ENCODE results near the gene VGF. TPM values are rescaled to one million over a fixed set of nuclear protein-coding genes. Genes with fewer than 3 reads are reported as not detected.
"Not testable (repeated sequence)": the region's sequence is repeated elsewhere in the genome, so short reads cannot be mapped to it uniquely, and the experiment has no call there.

Gene VGF
- polyA plus RNA-seq, 1 donor (not counting 4 experiments of a cell fraction or from before 2014, with no cell fraction given), result 0.04 TPM

DNA sequence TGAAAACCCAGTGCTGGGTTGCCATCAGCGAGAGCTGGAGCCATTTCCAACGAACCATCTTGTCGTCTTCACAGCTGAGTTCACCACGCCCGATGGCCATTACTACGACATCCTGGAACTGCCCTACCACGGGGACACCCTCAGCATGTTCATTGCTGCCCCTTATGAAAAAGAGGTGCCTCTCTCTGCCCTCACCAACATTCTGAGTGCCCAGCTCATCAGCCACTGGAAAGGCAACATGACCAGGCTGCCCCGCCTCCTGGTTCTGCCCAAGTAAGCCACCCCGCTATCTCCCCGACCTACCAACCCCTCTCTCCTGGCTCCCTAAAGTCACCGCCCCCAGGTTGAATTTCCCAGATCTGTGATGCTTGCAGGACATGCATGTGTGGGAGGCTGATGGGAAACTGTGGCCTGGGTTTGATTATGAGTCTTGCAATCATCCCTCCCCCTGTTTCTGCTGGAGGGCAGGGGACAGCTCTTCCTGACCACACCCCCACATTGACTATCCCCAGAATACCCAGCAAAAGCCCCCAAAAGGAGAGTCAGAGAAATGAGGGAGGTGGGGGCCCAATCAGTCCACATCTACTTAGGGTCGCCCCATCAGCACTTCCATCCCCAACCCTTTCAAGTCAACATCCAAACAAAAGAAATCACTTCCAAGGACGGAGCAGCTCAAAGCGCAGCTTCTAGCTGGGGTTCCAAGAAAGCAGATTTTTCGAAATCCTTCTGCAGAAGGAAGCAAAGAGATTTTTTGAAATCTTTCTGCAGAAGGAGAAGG lies 31.6 kb downstream of the VGF start:
- no peak overlapping the region for H3K27ac ChIP-seq (ENCODE audit: control insufficient read depth, insufficient read depth, low read length)
- TF ChIP-seq CTCF (optimal IDR thresholded peaks at IDR 0.05 in 1 of 3, IDR thresholded peaks at IDR 0.05 in 1 of 3, conservative IDR thresholded peaks at IDR 0.05 in 1 of 3; ENCODE audit: extremely low read depth in 1 of 3, insufficient read depth in 2 of 3, low read length in 3 of 3) (no peak), EZH2 (IDR thresholded peaks at IDR 0.05; ENCODE audit: low read length) (no peak)
- H4K20me1 ChIP-seq (ENCODE audit: control insufficient read depth, extremely low read depth, insufficient read depth, low read length), result peaks cover 3% of the 10 kb centered on the region
- H2AFZ ChIP-seq (ENCODE audit: control insufficient read depth, low read length), result no peak overlapping the region
- peaks cover 39 to 44% of the 10 kb centered on the region in 2 experiments for H3K36me3 ChIP-seq (ENCODE audit: control insufficient read depth in 2 of 2, extremely low read depth in 1 of 2, insufficient read depth in 2 of 2, low read length in 2 of 2)
- no peaks in the 10 kb centered on the region for H3K79me2 ChIP-seq (ENCODE audit: control insufficient read depth, insufficient read depth, low read length)
- H3K9ac ChIP-seq (ENCODE audit: control insufficient read depth, extremely low read depth, insufficient read depth, low read length), result no peak overlapping the region
- H3K4me1 ChIP-seq (ENCODE audit: control insufficient read depth, extremely low read depth, insufficient read depth, low read length), result peaks cover 45% of the 10 kb centered on the region
- no peaks in the 10 kb centered on the region for H3K9me3 ChIP-seq (ENCODE audit: control insufficient read depth, low read depth, low read length)
- no peaks in the 10 kb centered on the region for H3K27me3 ChIP-seq (ENCODE audit: control insufficient read depth, extremely low read depth, insufficient read depth, low read length)
- H3K9me1 ChIP-seq (ENCODE audit: control insufficient read depth, extremely low read depth, insufficient read depth, low read length), result no peaks in the 10 kb centered on the region
- H3K4me3 ChIP-seq (ENCODE audit: control insufficient read depth in 2 of 3, extremely low read depth in 1 of 3, insufficient read depth in 2 of 3, low read depth in 1 of 3, low read length in 3 of 3), result no peak overlapping the region
- no peak overlapping the region for H3K4me2 ChIP-seq (ENCODE audit: control insufficient read depth, extremely low read depth, insufficient read depth, low read depth, low read length)
- no peak for FAIRE-seq
- dilution Hi-C loops (cut with MboI; ENCODE audit: extremely low pct_ligation_motif_present, low sequenced_read_pairs), result no loop called here
- DNase-seq (ENCODE audit: low read depth, low spot score), result no peak

- H3K36me3 ChIP-seq (ENCODE audit: control insufficient read depth in 2 of 2, extremely low read depth in 1 of 2, insufficient read depth in 2 of 2, low read length in 2 of 2), result peaks cover 42 to 53% of the 10 kb centered on the region in 2 experiments
- H3K4me2 ChIP-seq (ENCODE audit: control insufficient read depth, extremely low read depth, insufficient read depth, low read depth, low read length), result not testable (repeated sequence)
These were observed 32.5 kb downstream of the VGF start for GRCh38 chr7:101132626-101133600.

More at GRCh38 chr7:101132626-101133600, 32.5 kb downstream of the VGF start:
- H3K27ac ChIP-seq (ENCODE audit: control insufficient read depth, insufficient read depth, low read length); H3K79me2 ChIP-seq (ENCODE audit: control insufficient read depth, insufficient read depth, low read length); FAIRE-seq; H3K9me3 ChIP-seq (ENCODE audit: control insufficient read depth, low read depth, low read length); H3K9me1 ChIP-seq (ENCODE audit: control insufficient read depth, extremely low read depth, insufficient read depth, low read length); H3K27me3 ChIP-seq (ENCODE audit: control insufficient read depth, extremely low read depth, insufficient read depth, low read length); dilution Hi-C loops (cut with MboI; ENCODE audit: extremely low pct_ligation_motif_present, low sequenced_read_pairs); H3K9ac ChIP-seq (ENCODE audit: control insufficient read depth, extremely low read depth, insufficient read depth, low read length); H3K4me3 ChIP-seq (ENCODE audit: control insufficient read depth in 2 of 3, extremely low read depth in 1 of 3, insufficient read depth in 2 of 3, low read depth in 1 of 3, low read length in 3 of 3); H2AFZ ChIP-seq (ENCODE audit: control insufficient read depth, low read length); DNase-seq (ENCODE audit: low read depth, low spot score); H4K20me1 ChIP-seq (ENCODE audit: control insufficient read depth, extremely low read depth, insufficient read depth, low read length): not testable (repeated sequence)
- H3K4me1 ChIP-seq (ENCODE audit: control insufficient read depth, extremely low read depth, insufficient read depth, low read length), result peaks cover 48% of the 10 kb centered on the region
